22Rv1 (cell line): ENCODE results near the gene EIF1B.

Experiments
- CTCF ChIP-seq: fragments of 450-650 bp; IDR thresholded peaks from 2 replicates; pipeline ENCODE4 v1.5.1; 2017; ENCODE audit warnings: mild to moderate bottlenecking
- ZFX ChIP-seq: fragments of 450-650 bp; IDR thresholded peaks from 2 replicates; pipeline ENCODE4 v1.6.1; 2017; ENCODE audit warnings: antibody characterized with exemption, borderline replicate concordance

- TF ChIP-seq CTCF (no peak), ZFX (no peak)
These were observed 22.3 kb upstream of the EIF1B start for GRCh38 chr3:40287248-40287647.
